GM19397 (cell line): Measurements from ENCODE around the gene TAF7L.
"Not testable (repeated sequence)": the region's sequence is repeated elsewhere in the genome, so short reads cannot be mapped to it uniquely, and the experiment has no call there.

Experiments
- ATAC-seq: cut with Tn5 transposase; IDR thresholded peaks from one replicate; pipeline ENCODE4 v1.9.1; 2021; ENCODE audit warnings: mild to moderate bottlenecking, moderate library complexity; ENCODE audit not compliant: unreplicated experiment

Gene TAF7L, protein sequence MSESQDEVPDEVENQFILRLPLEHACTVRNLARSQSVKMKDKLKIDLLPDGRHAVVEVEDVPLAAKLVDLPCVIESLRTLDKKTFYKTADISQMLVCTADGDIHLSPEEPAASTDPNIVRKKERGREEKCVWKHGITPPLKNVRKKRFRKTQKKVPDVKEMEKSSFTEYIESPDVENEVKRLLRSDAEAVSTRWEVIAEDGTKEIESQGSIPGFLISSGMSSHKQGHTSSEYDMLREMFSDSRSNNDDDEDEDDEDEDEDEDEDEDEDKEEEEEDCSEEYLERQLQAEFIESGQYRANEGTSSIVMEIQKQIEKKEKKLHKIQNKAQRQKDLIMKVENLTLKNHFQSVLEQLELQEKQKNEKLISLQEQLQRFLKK

DNA sequence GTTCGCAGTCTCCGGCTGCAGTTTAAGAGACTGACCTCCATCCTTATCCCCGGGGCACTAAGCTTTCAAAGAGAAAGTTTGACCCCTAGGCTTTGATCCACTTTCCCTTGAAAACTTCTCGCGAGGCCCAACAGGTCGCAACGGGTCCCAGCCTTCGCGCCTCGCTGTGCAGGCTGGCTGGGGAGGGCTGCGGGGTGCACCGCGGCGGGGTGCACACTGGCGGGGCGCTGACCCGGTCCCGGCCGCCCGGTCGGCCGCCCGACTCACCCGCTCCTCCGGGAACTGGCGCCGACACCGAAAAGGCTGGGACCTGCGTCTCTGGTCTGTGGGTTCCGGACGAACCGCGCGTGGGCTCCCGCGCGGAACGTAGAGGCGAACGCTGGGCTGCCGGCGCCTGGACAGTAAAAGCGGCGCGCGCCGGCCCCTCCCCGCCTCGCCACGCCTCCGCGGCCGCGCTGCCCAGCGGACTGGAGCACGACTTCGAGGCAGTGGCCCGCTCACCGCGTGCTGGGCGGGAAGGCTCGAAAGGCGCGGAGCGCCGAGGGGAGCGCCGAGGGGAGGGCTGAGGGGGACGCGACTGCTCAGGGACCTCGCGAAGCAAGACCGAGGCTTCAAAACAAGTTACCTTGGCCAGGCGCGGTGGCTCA lies at the start of gene TAF7L:
Gene TAF7L, minus strand, starts transcription at position 378 of the 647 bp plus-strand sequence. CDS start 3,791 bp downstream, outside the sequence.
- ATAC-seq = no peak

DNA sequence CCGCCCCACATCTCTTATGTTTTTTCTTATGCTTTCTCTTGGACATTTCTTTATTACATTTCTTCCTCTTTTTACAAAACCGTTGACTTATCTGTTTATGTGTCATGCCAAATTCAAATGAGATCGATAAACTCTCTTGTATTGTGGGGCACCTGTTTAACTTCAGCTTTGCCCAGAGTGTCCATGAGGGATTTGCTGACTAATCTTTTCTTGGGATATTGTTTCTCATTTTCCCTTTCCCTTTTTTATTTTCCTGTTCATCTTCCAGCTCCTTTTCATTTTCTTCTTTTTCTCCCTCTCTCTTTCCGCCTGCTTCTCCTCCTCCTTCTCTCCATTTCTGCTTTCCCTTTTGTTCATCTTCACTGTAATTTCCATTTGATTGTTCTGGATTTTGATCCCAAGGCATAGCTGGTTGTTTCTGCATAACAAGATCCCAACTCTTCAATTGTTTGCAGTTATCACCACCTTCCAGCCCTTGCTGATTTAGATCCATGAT lies 46.7 kb upstream of the TAF7L start:
- ATAC-seq = no peak

DNA sequence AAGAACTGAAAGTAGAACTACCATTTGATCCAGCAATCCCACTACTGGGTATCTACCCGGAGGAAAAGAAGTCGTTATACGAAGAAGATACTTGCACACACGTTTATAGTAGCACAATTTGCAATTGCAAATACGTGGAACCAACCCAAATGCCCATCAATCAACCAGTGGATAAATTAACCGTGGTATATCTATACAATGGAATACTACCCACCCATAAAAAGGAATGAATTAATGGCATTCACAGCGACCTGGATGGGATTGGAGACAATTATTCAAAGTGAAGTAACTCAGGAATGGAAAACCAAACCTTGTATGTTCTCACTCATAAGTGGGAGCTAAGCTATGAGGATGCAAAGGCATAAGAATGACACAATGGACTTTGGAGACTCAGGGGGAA lies 43.2 kb upstream of the TAF7L start:
- not testable (repeated sequence) for ATAC-seq

DNA sequence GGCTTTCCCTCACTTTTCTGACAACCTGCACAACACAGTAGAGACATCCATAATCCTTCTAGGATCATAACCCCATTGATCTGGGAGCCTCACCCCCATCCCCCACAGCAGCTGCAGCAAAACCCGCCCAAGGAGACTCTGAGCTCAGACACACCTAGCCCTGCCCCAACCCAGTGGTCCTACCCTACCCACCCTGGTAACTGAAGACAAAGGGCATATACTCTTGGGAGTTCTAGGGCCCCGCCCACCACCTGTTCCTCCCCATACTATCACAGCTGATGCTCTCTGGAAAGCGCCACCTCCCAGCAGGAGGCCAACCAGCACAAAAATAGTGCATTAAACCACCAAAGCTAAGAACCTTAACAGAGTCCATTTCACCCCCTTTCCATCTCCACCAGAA lies 35.5 kb upstream of the TAF7L start:
- not testable (repeated sequence) for ATAC-seq

DNA sequence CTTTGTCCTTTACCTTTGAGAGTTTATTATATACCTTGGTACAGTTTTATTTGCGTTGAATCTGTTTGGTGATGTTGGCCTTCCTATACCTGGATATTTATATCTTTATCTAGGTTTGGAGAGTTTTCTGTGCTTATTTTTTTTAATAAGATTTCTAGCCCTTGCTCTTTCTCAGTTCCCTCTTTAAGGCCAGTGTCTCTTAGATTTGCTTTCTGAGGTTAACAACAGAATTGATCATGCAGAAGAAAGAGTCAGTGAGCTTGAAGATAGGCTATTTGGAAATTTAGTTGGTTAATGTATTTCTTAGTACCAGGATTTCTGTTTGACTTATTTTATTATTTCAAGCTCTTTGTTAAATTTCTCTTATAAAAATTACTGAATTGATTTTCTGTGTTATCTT lies 12.7 kb upstream of the TAF7L start:
- ATAC-seq = no peak

DNA sequence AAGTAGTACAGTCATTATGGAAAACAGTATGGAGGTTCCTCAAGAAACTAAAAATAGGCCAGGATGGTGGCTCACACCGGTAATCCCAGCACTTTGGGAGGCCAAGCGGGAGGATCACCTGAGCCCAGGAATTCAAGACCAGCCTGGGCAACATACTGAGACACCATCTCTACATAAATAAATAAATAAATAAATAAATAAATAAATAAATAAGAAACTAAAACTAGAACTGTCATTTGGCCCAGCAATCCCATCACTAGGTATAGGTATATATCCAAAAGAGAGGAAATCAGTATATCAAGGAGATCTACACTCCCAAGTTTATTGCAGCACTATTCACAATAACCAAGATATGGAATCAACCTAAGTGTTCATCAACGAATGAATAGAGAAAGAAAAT lies 4.5 kb upstream of the TAF7L start:
- ATAC-seq = not testable (repeated sequence)

DNA sequence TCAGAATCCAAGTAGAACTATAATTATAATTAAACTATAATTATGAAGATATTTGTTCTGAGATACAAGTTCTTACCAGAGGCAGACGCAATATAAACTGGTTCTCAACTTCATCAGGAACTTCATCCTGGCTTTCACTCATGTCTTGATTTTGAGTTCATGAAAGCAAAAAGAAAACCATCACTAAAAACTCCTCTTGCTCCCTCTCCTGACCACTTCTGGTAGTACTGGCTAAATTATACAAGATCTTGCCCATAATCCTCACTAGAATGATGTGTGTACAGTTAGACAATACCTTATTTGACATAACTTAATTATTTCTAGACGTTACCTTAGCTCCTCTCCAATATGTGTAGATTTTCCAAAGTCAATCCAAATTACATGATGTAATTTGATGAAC lies 3.7 kb downstream of the TAF7L start:
- ATAC-seq = no peak

DNA sequence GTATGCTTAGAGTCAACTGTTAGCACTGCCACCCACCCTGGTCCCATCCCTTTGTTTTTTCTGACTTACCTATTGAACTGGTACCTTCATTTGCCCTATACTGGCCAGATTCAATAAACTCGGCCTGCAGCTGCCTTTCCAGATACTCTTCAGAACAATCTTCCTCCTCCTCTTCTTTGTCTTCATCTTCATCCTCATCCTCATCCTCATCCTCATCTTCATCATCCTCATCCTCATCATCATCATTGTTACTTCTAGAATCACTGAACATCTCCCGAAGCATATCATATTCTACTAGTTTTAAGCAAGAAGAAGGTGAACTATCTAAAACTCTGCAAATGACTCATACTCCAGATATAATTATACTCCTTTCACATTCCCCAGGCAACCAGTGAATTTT lies 14.9 kb downstream of the TAF7L start:
- ATAC-seq = no peak

DNA sequence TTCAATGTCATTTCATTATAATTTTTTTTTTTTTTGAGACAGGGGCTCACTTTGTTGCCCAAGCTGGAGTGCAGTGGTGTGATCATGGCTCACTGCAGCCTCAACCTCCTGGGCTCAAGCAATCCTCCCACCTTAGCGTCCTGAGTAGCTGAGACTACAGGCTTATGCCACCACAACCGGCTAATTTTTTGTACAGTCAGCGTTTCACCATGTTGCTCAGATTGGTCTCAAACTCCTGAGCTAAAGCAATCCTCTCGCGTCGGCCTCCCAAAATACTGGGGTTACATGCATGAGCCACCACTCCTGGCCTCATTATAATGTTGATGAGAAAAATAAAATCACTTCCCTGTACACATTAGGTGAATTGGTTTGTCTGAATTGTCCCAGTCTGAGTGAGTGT lies 16.9 kb downstream of the TAF7L start:
- ATAC-seq = no peak

DNA sequence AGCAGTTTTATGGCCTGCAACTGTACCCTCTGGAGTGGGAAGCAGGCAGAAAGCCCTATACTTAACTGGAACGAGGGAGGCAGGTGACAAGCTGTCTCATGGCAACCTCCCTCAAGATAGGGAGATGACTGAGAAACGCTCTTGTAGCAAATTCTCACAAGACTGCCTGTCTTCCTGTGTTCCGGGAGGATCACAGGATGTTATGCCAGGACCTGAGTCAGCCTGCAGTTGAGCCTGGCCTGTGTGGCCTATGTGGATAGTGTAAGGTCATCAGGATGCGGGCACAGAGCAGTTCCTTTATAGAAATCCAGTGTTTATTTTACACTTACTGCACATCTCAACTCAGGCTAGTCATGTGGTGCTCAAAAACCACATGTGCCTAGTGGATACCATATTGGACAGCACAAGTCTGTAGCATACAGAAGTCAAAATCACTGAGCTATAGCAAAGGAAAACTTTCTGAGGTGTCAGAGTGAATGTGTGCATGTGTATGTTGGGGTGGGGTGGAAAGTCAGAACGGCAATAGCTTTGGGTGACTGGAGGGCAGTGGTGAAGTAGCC lies 25.2 kb downstream of the TAF7L start:
- no peak for ATAC-seq

DNA sequence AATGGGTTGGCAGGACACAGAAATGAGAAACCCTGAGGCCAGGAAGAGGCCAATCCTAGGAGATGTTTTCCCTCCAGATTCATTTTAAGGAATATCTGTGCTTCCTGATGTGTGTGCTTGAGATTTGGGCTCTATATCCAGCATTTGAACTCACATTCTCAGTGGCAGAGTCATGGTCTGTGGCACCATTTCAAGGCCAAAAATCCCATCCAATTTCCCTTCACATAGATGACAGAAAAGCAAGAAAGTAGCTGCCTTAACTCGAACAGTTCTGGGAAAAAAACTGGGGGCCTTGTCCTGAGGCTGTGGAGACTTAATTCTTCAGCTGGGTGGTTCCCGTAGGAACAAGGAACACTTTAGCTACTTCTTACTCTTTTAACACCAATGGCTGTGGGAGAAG lies 27.4 kb downstream of the TAF7L start:
- no peak for ATAC-seq

DNA sequence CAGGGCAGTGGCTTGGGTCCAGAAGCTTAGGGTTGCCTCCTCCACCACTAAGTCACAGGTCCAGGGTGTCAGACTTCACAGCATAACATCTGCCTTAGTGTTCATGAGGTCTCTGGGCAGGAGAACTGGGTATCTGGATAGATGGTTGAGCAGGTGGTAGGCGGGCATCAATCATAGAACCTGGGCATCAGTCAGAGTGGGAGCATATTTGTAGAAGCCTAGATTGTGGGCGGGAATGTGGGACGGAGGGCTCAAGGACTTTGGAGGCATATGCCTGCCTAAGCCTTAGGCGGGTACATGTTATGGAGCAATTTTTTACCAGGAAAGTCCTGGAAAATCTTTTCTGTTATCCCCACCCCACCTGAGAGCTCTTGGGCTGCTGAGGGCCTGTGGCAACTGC lies 28.5 kb downstream of the TAF7L start:
- no peak for ATAC-seq

DNA sequence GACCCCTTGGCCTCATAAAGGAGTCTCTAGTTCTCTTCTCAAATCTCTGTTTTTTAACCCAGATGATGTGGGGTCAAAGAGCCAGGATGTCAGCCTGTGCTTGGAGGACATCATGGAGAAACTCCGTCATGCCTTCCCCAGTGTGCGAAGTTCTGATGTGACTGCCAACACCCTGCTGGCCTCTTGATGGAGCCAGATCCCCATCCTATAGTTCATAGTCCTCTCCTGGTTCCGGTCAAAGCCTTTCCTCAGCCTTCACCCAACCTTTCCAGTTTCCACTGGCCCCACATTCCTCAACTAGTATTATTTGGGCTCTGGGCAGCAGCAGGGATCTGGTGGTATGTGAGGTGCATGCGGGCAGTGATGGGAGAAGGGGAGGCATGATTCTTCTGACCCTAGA lies 30.7 kb downstream of the TAF7L start:
- ATAC-seq = no peak

DNA sequence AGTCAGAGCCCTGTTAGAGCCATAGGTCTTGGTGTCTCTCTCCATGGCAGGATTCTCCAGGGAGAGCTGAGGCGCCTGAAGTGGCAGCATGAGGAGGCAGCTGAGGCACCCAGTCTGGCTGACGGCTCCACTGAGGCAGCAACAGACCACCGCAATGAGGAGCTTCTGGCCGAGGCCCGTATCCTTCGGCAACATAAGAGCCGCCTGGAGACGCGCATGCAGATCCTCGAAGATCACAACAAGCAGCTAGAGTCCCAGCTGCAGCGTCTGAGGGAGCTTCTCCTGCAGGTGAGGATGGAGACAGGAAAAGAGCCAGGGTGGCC lies 32.9 kb downstream of the TAF7L start:
- ATAC-seq = no peak

DNA sequence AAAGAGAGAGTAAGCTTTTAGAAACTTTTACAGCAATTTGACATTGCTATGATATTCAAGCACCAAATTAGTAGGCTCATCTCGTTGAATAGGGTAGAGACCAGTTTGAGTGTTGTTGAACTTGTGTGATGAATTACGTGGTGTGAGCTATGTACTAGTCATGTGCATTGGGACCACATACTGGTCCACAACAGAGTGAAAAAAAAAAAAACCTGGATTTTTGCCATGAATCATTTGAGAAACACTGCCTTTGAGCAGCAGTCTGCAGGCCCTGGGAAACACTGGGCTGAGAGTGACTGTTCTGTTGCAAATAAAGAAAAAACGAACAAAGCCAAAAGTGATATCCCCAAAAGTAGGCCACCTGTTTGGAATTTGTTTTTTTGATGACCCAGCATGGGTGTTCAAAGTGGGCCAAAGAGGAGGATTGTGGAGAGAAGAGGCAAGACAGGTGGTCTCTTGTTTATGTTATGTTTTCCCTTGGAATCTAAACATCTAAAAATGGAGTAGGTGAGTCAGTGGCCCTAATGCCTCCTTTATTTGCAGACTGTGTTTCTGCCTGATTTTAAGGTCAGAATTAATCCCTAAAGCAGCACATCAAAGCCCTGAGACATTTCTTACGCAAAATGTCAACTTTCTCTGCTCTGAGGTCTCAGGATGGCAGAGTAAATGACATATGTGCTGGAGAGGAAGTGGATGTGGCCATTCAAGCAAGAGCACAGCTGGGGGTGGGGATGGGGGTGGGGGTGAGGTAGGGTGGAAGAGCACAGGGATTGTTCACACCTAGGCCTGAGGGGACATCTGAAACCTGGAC lies 33.5 kb downstream of the TAF7L start:
- no peak for ATAC-seq

DNA sequence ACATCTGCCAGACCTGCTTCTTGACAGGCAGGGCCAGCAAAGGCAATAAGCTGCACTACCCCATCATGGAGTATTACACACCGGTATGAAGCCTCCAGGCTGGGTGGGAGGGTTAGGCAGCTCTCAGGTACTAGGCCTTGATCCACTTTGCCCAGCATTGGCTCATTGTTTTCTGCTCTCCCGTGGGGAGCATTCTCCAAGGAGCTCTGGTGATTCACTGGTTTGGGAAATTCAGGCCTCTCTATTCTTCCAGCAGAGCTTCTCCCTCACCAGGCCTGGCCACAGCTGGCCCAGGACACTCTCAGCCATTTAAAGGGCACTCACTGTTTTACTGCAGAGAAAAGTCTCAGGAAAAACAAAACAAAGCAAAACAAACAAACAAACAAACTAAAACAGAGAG lies 38.5 kb downstream of the TAF7L start:
- ATAC-seq = no peak

DNA sequence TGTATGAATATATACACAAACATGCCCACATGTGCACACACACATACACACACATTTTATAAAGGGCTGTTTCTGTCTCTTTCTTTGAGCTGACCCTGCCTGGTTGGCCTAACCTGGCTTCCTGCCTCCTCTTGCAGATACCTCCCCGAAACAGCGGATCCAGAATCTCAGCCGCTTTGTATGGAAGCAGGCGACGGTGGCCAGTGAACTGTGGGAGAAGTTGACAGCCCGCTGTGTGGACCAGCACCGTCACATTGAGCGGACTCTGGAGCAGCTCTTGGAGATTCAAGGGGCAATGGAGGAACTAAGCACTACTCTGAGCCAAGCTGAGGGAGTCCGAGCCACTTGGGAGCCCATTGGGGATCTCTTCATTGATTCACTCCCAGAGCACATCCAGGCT lies 49.6 kb downstream of the TAF7L start:
- no peak for ATAC-seq

DNA sequence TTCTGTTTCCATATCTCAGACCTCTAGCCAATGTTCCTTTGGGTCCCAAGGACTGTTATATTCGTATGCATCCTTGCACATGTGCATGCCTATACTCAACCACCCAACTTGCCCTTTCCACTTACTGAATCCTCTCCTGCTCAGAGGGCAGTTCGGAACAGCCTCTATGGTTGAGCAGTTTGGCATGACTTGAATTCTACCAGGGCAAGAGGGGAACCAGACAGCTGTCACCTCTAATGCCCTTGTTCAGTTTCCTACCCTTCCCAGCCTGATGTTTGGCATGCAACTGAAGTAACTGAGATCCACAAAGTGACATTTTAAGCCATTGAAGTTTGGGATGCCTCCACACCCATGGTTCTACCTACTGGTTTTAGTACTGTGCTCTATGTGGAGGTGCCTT lies 54.1 kb downstream of the TAF7L start:
- ATAC-seq = no peak

DNA sequence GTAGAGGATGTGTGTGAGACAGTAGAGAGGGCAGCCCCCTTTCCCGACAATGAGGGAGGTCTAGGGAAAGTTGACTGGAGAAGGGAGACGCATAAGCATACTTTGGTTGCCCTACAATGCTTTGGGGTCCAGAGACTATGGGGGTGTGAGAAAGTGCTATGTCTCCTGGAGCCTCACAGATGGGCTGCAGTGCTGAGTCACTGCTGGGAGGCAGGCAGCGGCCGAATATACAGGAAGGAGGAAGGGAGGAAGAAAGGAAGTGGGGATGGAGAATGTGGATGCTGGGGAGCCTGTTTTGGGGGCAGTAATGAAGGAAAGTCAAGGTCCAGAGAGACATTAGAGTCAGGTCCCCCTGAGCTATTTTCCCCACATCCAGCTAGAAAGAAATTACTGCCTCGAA lies 58.8 kb downstream of the TAF7L start:
- ATAC-seq = no peak

DNA sequence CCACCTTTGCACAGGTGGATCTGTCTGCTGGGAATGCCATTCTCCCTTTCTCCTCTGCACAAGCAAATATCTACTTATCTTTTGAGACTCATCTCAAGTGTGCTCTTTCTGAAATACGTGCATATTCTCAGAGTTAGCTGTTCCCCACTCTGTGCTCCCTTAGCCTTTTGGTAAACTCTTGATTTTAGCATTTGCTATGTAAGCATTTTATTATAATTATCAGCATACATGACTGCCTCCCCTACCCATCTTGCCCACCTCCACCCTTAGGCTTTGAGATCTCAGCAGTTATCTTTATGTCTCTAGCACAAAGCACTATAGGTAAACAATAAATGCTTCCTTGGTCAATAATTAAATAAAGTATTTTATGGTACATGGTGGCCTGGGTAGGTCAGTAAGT lies 60.1 kb downstream of the TAF7L start:
- no peak for ATAC-seq

DNA sequence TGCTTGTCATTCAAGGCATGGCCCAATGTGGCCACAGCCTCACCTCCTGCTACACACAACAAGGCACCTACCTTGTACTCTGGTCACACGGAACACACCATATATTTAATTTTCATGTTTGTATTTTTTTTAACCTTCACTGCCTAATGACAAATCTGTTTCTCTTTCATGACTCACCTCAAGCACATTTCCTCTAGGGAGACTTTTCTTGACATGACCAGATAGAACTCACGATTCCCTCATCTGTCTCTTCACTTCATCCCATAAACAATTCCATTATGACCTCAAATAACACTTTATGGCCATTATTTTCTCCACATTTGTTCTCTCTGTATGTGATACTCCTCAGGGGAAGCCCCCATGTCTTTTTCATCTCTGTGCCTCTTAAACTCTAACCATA lies 60.5 kb downstream of the TAF7L start:
- no peak for ATAC-seq
